GM19035 (cell line): ENCODE data around the gene TAT.

Source experiments
- ATAC-seq: cut with Tn5 transposase; IDR thresholded peaks from one replicate; pipeline ENCODE4 v1.9.1; 2021; ENCODE audit not compliant: unreplicated experiment

TAT gene

DNA sequence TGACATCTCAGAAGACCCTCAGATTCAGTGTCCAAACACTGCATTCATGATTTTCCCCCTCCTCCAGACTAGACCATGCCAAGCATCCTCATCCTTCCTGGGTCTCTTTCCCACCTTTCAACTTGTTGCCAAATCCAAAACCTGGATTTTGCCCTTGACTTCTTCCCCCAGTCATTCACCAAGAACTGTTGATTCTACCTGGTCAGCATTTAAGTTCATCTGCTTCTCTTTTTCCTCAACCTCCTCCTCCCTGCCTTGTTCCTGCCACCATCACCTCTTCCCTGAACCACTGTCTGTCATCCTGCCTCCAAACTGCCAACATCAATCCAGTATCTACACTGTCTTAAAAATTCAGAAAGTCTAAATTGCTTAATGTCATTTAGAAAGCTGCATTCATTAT, 29.7 kb downstream of the TAT start:
- ATAC-seq, result no peak

DNA sequence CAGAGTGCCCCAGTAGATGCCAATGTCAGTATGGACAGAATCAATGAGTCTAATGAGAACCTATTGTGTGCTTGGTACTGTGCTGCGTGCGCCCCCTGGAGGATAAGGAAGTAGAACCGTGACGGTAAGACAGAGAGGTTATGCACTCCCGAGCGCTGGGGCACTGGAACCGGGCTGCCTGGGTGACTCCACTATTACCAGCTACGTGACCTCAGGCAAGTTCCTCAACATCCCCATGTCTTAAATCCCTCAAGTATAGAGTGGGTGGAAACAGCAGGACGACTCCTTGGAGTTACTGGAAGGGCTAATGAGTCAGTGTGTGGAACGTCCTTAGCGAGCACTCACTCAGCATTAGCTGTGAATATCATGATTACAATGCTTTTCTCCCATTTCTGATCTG, 34.5 kb downstream of the TAT start:
- no peak for ATAC-seq

DNA sequence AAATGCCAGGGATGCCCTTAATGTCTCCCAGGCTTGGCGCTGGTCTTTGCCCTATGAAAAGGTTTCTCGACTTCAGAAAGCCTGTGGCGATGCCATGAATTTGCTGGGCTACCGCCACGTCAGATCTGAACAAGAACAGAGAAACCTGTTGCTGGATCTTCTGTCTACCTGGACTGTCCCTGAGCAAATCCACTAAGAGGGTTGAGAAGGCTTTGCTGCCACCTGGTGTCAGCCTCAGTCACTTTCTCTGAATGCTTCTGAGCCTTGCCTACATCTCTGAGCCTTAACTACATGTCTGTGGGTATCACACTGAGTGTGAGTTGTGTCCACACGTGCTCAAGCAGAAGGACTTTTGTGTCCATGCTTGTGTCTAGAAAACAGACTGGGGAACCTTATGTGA, 39.2 kb downstream of the TAT start:
- peak; percentile 73 for ATAC-seq

DNA sequence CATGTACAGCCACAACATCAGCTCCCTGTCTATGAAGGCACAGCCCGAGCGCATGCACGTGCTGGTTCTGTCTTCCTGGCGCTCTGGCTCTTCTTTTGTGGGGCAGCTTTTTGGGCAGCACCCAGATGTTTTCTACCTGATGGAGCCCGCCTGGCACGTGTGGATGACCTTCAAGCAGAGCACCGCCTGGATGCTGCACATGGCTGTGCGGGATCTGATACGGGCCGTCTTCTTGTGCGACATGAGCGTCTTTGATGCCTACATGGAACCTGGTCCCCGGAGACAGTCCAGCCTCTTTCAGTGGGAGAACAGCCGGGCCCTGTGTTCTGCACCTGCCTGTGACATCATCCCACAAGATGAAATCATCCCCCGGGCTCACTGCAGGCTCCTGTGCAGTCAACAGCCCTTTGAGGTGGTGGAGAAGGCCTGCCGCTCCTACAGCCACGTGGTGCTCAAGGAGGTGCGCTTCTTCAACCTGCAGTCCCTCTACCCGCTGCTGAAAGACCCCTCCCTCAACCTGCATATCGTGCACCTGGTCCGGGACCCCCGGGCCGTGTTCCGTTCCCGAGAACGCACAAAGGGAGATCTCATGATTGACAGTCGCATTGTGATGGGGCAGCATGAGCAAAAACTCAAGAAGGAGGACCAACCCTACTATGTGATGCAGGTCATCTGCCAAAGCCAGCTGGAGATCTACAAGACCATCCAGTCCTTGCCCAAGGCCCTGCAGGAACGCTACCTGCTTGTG, 40.0 kb downstream of the TAT start:
- no peak for ATAC-seq

DNA sequence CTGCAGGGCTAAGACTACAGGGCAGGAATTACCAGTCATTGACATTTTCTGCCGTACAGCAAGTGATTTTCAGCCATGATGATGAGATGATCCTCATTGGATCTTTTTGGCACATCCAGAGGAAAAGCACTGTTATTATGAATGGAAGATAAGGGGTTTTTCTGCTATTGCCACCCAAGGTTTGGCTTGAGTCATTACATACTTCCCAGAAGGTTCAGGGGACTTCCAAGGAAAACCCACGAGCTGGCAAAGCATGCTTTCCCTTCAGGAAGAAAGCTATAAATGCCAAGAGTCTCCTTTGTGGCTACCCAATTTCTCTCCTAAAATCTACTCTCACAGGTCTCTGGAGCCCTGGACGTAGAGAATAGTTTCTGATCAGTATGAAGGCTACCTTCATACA, 44.5 kb downstream of the TAT start:
- no peak for ATAC-seq

DNA sequence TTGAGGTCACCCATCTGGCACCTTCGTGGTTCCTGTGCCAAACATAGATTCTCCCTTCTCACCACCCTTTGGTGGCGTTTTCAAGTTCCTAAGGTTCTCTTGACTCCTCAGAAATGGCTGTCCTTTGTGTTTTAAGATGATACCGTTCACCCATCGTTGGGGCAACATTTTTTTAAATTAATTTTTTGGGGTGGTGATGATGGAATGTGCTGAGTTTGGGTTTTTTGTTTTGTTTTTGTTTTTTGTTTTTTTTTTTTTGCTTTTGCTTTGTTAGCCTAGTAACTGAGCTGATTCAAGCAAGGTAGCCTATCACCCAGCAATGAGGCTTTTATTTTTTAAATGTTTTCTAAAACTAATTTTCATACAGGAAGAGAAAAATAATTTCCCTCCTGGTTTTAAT, 48.0 kb downstream of the TAT start:
- no peak for ATAC-seq

DNA sequence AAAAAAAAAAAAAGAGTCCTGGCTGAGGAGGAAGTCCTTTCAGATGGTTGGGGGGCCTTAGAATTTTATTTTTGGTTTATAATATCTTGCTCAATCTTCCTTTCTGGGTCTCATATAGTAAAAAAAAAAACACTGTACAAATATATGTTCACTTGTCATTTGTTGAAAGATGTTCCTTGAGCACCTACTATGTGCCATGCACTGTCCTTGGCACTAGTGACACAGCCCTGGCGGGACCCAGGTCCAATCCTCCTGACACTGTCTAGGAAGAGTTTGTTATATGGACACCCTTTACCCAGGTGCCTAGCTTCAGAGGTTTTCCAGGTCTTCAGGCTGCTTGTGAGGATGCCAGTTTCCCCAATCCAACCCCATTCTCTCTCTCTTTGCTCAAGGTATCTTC, 48.6 kb downstream of the TAT start:
- ATAC-seq, result no peak

DNA sequence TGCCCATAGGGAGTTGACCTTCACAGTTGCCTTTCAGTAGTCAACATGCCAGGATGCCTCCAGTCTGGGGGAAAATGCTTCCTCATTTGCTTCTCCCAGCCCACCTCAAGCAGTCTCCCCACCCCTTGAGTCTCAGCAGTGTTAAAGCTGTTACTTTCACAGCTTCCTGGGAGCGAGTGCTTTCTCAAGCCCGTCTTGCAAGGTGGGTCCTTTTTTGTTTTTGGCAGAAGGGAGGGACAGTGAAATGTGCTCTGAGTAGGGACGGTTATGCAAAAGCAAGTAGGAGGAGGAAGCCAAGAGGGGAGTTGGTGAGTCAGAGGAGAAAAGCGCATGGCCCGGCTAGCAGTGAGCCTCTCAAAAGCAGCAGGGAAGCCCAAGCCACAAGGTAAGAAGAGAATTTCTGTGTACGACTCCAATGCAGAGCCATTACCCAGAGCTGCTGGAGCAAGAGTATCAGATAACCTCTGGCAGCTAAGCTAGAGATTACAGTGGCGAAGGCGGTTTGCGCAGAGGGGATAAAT, 50.7 kb downstream of the TAT start, which contains the start of gene CHST4:
CHST4 (plus strand) TSS at position 316 of the 521 bp plus-strand sequence. CDS start 10,252 bp downstream, outside the sequence.
- ATAC-seq, result no peak

DNA sequence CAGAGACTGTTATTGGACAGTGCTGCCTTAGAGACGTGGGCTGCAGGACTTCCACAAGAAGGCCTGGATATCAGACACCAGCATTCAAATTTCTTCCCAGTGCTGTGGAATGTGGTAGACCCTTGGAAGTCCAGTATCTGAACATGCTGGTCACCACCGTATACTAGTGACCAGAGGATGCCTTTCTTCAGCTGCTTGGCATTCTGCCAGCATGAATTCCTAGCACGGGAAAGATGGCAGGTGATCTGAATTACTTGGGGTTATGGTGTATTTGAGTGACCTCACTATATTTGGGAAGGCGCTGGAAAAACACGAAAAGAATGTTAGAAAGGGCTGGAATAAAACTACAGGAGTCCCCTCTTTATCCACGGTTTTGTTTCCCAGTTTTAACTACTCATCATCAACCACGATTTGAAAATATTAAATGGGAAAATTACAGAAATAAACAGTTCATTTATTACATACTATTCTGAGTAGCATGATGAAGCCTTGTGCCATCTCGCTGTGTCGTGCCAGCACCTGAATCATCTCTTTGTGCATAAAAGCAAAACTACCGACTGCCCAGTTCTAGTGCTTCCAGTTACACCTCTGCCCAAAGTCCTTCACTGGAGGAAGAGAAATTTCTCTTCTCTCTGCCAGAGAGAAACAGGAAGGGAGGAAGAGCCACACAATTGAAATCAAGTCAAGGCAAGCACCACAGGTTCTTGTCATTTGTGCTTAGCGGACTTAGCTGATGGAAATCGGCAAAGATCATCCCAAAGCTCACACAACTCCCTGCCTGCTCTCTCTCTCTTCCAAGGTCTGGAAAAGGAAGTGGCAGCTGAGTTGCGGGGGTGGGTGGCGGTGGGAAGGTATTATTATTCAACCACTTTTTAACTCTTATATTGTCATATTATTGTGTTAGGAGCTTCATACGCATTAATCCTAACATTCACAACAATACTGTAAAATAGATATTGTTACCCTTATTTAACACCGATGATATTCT, 52.0 kb downstream of the TAT start:
- ATAC-seq, result no peak

DNA sequence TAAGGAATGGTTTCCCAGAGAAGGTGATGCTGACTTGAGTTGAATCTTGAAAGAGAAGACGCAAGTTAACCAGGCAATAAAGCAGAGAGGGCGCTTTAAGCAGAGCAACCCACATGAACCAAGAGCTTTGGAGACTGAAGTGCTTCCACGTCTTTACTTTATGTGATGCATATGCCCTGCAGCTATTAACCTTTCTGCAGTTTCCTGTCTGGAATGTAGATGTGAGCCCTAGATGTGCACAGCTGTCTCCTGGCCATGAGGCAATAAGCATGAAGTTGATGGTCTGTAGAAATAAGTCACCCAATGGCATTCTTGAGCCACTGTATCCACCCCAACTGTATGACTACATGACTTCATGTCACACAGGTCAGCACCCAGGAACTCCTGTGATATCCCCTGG, 56.3 kb downstream of the TAT start:
- ATAC-seq, result no peak
